ENCODE results near the gene SLC46A2. TPM values are rescaled to one million over a fixed set of nuclear protein-coding genes. Genes with fewer than 3 reads are reported as not detected.

SLC46A2 gene
- total RNA-seq, 3 donors from 2014 or later (not counting 1 experiment from before 2014, with no cell fraction given) = 0.18 to 0.64 (median 0.23) TPM

DNA sequence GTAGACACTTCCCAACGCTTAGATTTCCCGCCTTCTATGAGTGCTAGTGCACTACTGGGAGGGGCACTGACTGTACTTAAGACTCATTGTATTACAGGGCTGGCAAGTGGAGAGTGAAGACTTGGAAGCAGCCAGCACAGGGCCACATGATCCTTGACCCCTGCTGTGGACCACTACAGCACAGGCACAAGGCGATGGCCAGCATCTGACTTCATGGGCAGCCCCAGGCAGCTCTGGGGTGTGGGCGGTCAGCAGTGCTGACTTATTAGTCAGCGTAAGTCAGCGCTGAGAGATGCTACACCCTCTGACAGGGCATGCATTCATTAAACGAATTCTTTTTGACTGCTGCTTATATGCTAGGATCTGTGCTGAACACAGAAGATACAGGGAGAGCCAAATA lies 9.3 kb downstream of the SLC46A2 start:
- no peaks in the 10 kb centered on the region for H3K4me1 ChIP-seq (ENCODE audit: control insufficient read depth, insufficient read depth, low read length)
- Mint-ChIP-seq H3K4me1 (no peaks in the 10 kb centered on the region), H3K27ac (no peak overlapping the region), H3K9me3 (no peaks in the 10 kb centered on the region), H3K36me3 (no peaks in the 10 kb centered on the region), H3K4me3 (no peak overlapping the region), H3K27me3 (ENCODE audit: low read depth in 2 of 2) (peaks cover 0 to 3% of the 10 kb centered on the region in 2 donors)
- H3K9me3 ChIP-seq (ENCODE audit: control insufficient read depth, insufficient read depth, low read length) = no peaks in the 10 kb centered on the region
- no peak overlapping the region for H3K4me3 ChIP-seq (ENCODE audit: low read length)
- TF ChIP-seq CTCF (IDR thresholded peaks at IDR 0.05) = no peak
- WGBS (ENCODE audit: insufficient coverage) = 96% methylated on average over 7 of the region's 7 CpGs
- no peak for ATAC-seq
- intact Hi-C loops (cut with micrococcal nuclease) = no loop called here
- H3K27me3 ChIP-seq (ENCODE audit: control insufficient read depth, insufficient read depth, low read length) = no peaks in the 10 kb centered on the region
- H3K27ac ChIP-seq (ENCODE audit: low read length) = no peak overlapping the region
- peaks cover 10% of the 10 kb centered on the region for H3K36me3 ChIP-seq (ENCODE audit: control insufficient read depth, insufficient read depth, low read length)
- DNase-seq = no peak

DNA sequence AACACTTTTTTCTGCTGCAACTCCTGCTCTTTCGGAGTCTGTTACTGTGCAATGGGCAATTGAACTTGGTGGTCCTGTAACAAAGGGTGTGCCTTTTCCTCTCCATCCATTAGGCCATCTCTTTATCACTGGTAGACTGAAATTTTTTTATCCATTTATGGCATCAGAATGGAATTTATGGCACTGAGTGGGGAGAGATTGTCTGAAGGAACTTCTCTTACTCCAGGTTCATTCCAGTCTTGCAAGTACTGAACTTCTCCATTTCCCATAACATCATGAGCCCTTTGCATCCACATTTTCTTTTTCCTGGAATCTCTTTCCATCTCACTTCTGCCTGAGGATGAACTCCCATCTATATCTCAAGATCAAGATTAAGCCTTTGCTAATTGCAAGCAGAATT lies 10.0 kb downstream of the SLC46A2 start:
- WGBS (ENCODE audit: insufficient coverage) = 100% methylated on average over 1 of the region's 1 CpG
- Histone ChIP-seq H3K4me3 (ENCODE audit: low read length) (no peak overlapping the region), H3K9me3 (ENCODE audit: control insufficient read depth, insufficient read depth, low read length) (no peaks in the 10 kb centered on the region), H3K27me3 (ENCODE audit: control insufficient read depth, insufficient read depth, low read length) (no peaks in the 10 kb centered on the region), H3K4me1 (ENCODE audit: control insufficient read depth, insufficient read depth, low read length) (no peaks in the 10 kb centered on the region), H3K36me3 (ENCODE audit: control insufficient read depth, insufficient read depth, low read length) (peaks cover 10% of the 10 kb centered on the region), H3K27ac (ENCODE audit: low read length) (no peak overlapping the region)
- Mint-ChIP-seq H3K4me1 (no peaks in the 10 kb centered on the region), H3K4me3 (no peak overlapping the region), H3K27me3 (ENCODE audit: low read depth in 2 of 2) (peaks cover 0 to 3% of the 10 kb centered on the region in 2 donors), H3K27ac (no peak overlapping the region), H3K36me3 (no peaks in the 10 kb centered on the region), H3K9me3 (no peaks in the 10 kb centered on the region)
- intact Hi-C loops (cut with micrococcal nuclease) = no loop called here
- ATAC-seq (no peak), DNase-seq (no peak)
- no peak for TF ChIP-seq CTCF (IDR thresholded peaks at IDR 0.05)

DNA sequence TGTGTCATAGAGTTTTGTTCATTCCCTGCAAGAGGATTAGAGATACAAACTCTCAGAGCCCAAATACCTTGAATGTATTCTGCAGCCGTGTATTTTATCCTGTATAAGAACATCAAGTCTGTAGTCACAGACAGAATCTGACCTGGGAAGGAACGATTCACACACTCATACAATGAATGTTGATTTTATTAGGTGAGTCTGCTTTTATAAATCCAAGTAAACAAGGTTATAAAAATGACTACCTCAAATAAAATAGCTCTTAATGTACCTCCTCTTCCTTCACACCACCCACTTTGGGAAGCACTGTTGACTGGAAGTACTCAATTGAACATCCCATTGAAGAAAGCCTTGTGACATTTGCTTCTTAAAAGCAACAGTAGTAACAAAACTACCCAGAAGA lies 11.9 kb downstream of the SLC46A2 start:
- no peaks in the 10 kb centered on the region for H3K36me3 Mint-ChIP-seq
- no peak overlapping the region for H3K4me3 Mint-ChIP-seq
- DNase-seq (no peak), ATAC-seq (no peak)
- Histone ChIP-seq H3K9me3 (ENCODE audit: control insufficient read depth, insufficient read depth, low read length) (no peaks in the 10 kb centered on the region), H3K36me3 (ENCODE audit: control insufficient read depth, insufficient read depth, low read length) (peaks cover 12% of the 10 kb centered on the region), H3K27me3 (ENCODE audit: control insufficient read depth, insufficient read depth, low read length) (no peaks in the 10 kb centered on the region), H3K27ac (ENCODE audit: low read length) (no peak overlapping the region), H3K4me1 (ENCODE audit: control insufficient read depth, insufficient read depth, low read length) (no peaks in the 10 kb centered on the region), H3K4me3 (ENCODE audit: low read length) (no peak overlapping the region)
- no peaks in the 10 kb centered on the region for H3K9me3 Mint-ChIP-seq
- H3K27me3 Mint-ChIP-seq (ENCODE audit: low read depth in 2 of 2) = peaks cover 0 to 3% of the 10 kb centered on the region in 2 donors
- H3K27ac Mint-ChIP-seq = no peak overlapping the region
- no peak for TF ChIP-seq CTCF (IDR thresholded peaks at IDR 0.05)
- intact Hi-C loops (cut with micrococcal nuclease) = no loop called here
- no peaks in the 10 kb centered on the region for H3K4me1 Mint-ChIP-seq
- WGBS (ENCODE audit: insufficient coverage) = no CpG with 5 or more reads among the region's 2 CpGs

- H3K36me3 Mint-ChIP-seq = no peaks in the 10 kb centered on the region
Observed at GRCh38 chr9:112873773-112874405, 16.8 kb downstream of the SLC46A2 start.

More at GRCh38 chr9:112873773-112874405, 16.8 kb downstream of the SLC46A2 start:
- ATAC-seq = no peak
- no peak for DNase-seq
- Histone ChIP-seq H3K27me3 (ENCODE audit: control insufficient read depth, insufficient read depth, low read length) (no peaks in the 10 kb centered on the region), H3K4me1 (ENCODE audit: control insufficient read depth, insufficient read depth, low read length) (no peaks in the 10 kb centered on the region), H3K9me3 (ENCODE audit: control insufficient read depth, insufficient read depth, low read length) (no peaks in the 10 kb centered on the region), H3K36me3 (ENCODE audit: control insufficient read depth, insufficient read depth, low read length) (peaks cover 10% of the 10 kb centered on the region), H3K4me3 (ENCODE audit: low read length) (no peak overlapping the region), H3K27ac (ENCODE audit: low read length) (no peak overlapping the region)
- intact Hi-C loops (cut with micrococcal nuclease) = no loop called here
- H3K27me3 Mint-ChIP-seq (ENCODE audit: low read depth in 2 of 2) = no peaks in the 10 kb centered on the region
- WGBS (ENCODE audit: insufficient coverage) = 92% methylated on average over 3 of the region's 4 CpGs
- no peaks in the 10 kb centered on the region for H3K9me3 Mint-ChIP-seq
- no peaks in the 10 kb centered on the region for H3K4me1 Mint-ChIP-seq
- H3K4me3 Mint-ChIP-seq = no peak overlapping the region
- H3K27ac Mint-ChIP-seq = no peak overlapping the region
- TF ChIP-seq CTCF (IDR thresholded peaks at IDR 0.05) = no peak

Data from natural killer cell (primary cell).